A172 (cell line): ENCODE data around the gene LMLN. TPM values are rescaled to one million over a fixed set of nuclear protein-coding genes. Genes with fewer than 3 reads are reported as not detected.
"Not testable (repeated sequence)": the region's sequence is repeated elsewhere in the genome, so short reads cannot be mapped to it uniquely, and the experiment has no call there.

ENCODE experiments used
- DNase-seq: peaks from one replicate; pipeline ENCODE4 v3.0.0-alpha.2; 2015; ENCODE audit warnings: low spot score
- total RNA-seq: library from RNA; depleted of rRNA; stranded (reverse); fragments of >200 nt; shearing (Covaris generic); gene quantifications from 2 replicates; pipeline ENCODE4 v1.2.3, GENCODE V29; 2014

The LMLN gene
- total RNA-seq, 1 experiment from 2014 or later, result 3.5 TPM

GRCh38 chr3:197955892-197956477, 4.0 kb upstream of the LMLN start:
- DNase-seq, result no peak

GRCh38 chr3:197956626-197956988, 3.4 kb upstream of the LMLN start:
- DNase-seq, result no peak

GRCh38 chr3:197957790-197958133, 2.3 kb upstream of the LMLN start:
- DNase-seq, result no peak

- no peak for DNase-seq
These were observed 1.7 kb upstream of the LMLN start for GRCh38 chr3:197958346-197958745.

DNA sequence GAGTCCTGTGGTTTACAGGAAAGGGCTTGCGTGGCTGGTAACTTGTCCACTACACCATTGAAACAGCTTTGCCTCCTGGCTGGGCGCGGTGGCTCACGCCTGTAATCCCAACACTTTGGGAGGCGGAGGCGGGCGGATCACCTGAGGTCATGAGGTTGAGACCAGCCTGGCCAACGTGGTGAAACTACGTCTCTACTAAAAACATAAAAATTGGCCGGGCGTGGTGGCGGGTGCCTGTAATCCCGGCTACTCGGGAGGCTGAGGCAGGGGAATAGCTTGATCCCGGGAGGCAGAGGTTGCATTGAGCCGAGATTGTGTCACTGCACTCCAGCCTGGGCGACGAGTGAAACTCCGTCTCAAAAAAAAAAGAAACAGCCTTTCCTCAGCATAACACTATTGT, 1.2 kb upstream of the LMLN start:
- not testable (repeated sequence) for DNase-seq

DNA sequence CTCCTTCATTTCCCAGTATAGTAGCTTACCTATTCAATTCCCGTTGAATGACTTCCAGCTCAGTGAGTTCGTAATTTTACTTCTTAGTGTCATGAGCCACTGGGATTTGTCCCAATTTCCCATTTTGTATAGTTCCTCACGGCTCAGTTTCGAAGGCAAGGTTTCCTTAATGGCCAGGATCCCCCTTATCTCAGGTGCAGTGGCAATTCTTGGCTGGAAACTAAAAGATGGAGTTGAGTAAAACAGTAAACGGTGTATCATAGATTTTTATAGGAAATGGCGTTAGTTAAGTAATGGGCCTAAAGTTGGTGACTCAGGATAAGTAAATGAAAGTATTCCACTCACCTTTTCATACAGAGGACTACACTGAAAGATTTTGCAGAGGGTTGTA, 522 bp upstream of the LMLN start:
- DNase-seq, result peak; percentile 4

DNA sequence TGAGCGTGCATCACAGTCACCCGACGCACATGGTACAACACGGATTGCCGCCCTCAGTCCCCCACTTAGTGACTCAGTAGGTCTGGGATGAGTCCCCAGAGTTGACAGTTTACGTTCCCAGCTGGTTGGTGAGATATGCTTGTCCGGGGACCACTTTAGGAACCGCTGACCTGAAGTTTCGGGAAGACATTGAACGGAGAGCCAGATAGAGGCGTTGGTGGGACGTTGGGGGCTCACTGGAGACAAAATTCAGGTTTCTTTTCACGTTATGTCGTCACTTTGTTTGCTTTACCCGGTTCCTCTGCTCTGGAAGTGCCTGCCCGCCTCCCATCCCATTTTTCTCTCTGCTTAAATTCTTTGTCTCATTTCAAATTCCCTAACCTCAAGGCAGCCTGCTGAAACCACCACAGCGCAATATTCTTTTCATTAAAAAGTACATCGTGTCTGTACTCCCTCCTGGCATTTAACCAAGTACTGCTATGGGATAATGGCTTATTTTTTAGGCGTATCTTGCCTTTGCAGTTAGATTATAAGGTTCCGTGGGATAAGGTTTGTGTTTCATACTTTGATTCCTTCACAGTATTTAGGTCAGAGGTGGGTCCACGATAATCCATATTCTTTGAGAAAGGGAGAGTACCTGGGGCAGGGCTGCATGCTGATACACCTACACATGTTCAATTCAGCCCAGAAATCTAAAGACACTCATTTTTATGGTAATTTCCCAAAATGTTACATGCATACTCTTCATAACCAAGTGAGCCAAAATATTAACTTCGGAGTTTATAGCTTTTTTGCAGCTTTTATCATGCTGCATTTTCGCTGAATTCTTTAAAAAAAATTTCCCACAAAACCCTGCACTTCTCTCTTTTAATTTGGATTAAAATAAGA, 921 bp downstream of the LMLN start:
- no peak for DNase-seq

GRCh38 chr3:197961582-197961945, 1.5 kb downstream of the LMLN start:
- DNase-seq, result no peak

- no peak for DNase-seq
These were observed 3.1 kb downstream of the LMLN start for GRCh38 chr3:197963019-197963637.

- DNase-seq, result not testable (repeated sequence)
These were observed 7.4 kb downstream of the LMLN start for GRCh38 chr3:197967337-197967989.

- no peak for DNase-seq
These were observed 10.6 kb downstream of the LMLN start for GRCh38 chr3:197970588-197970987.

DNA sequence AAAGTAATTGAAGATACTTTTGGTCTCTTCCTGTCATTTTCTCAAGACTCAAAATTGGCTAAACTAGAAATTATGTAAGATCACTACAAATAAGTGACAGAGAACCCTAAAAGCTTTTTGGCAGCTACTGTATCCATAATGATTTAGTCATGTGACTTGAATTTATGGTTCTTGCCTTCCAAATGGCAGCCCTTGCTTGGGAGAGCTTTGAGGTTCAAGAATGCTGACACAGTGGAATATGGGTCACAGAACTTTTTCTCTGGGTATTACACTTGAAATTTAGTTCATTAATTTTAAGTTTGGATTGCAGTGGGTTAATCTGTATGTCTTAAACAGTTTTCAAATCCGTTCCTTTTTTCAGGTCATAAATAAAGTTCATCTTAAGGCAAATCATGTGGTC, 14.0 kb downstream of the LMLN start:
- DNase-seq, result no peak

DNA sequence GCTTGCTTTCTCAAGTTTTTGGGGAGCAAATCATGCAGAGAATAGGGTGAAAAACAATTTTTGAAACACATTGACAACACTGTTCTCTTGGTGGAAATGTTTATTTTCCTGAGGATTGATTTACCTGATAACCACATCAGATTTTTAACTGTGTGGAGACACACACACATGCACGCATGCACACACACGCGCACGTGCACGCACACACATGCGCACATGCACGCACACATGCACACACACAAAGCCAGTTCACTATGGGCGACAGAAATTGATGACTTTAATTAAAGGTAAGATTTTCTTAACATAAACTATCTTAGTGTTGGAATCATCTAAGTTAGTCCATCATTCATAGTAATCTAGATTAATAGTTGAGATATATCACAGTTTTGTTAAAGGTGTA, 15.3 kb downstream of the LMLN start:
- no peak for DNase-seq

DNA sequence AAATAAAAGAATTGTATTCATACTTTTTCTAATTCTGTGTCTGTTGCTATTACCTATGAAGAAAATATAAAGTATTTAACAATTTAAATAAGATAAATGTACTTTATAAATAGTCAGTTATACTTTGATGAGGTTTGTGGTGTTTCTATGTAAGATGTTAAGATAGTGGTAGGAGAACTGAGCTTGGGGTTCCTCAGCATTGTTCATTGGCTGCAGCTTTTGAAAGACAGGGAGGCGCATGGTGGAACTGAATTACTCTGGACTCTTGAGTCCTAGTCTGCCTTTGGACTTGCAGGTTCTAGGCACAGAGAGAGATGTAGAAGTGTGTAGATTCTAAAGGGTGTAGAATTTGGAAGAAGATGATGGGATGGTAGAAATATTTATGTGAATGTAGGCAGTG, 23.1 kb downstream of the LMLN start:
- no peak for DNase-seq

- no peak for DNase-seq
These were observed 29.6 kb downstream of the LMLN start for GRCh38 chr3:197989651-197990050.

DNA sequence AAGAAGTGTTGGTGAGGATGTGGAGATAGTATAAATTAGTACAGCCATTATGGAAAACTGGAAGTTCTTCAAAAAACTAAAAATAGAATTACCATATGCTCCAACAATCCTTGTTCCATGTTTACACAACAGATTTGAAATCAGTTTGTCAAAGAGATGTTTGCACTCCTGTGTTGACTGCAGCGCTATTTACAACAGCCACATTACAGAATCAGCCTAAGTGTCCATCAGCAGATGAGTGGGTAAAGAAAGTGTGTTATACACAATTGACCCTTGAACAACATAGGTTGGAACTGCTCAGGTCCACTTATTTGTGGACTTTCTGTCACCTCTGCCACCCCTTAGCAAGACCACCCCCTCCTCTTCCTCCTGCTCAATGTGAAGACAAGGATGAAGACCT, 34.7 kb downstream of the LMLN start:
- DNase-seq, result no peak

GRCh38 chr3:197996855-197997254, 36.8 kb downstream of the LMLN start:
- DNase-seq, result no peak

DNA sequence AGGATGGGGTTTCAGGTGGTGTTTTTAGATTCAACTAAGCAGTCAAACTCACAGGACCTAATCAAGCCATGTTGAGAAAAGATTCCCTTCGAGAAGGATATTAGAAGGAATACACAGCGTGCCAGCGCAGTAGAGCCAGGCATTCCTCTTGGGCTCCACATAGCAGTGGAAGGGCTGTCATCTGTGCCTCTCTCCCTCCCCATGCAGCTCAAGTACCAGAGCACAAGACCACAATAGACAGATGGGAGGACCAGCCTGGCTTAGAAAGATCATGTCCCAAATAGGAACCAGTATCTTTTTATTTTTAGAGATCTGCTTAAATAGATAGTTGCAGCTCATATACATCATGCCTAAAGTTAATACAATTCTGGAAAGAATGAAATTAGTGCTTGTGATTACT, 37.9 kb downstream of the LMLN start:
- DNase-seq, result no peak

DNA sequence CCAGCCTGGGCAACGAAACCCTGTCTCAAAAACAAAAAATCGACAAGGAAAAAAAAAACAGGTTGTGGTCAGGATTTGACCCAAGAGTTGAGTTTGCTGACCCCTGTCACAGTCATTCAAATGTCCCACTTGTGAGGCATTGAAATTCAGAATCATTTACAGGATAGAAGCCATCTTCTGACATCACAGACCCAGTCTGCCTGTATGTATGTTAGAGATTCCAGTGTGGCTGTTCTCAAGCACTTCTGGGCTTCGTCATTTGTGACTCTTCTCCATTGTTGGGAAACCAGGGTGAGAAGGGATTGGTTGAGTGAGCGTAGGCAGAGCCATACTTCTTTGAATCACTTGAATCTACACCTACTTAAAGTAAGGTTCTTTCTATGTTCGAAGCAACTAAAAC, 57.1 kb downstream of the LMLN start:
- DNase-seq, result no peak

DNA sequence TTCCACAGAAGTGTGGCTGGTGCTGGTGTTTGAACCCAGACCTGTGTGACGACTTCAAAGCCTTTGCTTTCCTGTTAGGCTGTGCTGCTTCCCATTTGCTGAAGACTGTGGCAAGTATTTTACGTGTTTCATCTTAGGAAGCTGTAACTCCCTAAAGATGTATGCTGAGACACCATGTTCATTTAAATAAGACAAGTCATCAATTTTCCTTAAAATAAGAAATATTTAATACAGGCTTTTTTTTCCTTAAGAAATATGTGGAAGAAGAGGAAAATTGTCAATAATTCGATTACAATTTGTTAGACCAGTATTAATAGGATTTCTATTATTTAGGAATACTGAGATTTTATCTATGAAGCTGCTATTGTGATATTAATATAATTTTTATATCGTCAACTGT, 58.4 kb downstream of the LMLN start:
- DNase-seq, result no peak

- DNase-seq, result no peak
These were observed 59.1 kb downstream of the LMLN start for GRCh38 chr3:198019115-198019514.

DNA sequence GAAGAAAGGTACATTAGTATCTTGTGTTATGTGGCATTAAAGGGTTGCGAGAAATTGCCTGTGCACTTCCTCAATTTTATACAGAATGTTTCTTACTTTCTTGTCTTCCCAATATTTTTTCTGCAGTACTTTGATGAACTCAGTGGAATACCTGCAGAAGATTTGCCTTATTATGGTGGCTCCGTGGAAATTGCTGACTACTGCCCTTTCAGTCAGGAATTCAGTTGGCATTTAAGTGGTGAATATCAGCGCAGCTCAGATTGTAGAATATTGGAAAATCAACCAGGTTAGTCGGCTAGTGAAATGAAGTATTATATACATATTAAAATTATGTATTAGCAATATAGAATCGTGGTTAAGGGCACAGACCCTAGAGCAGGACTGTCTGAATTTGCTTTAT, 61.3 kb downstream of the LMLN start:
- DNase-seq, result no peak

- DNase-seq, result no peak
These were observed 62.6 kb downstream of the LMLN start for GRCh38 chr3:198022604-198023003.
